ENCODE data around the gene TTC21A. TPM values are rescaled to one million over a fixed set of nuclear protein-coding genes. Genes with fewer than 3 reads are reported as not detected.

Gene TTC21A
- total and polyA plus RNA-seq, 2 experiments from 2014 or later: 1.8 to 2.0 TPM

- H3K9me3 Mint-ChIP-seq: no peaks in the 10 kb centered on the region
- Histone ChIP-seq H3K4me2 (no peak overlapping the region), H3K27me3 (ENCODE audit: insufficient read depth) (no peaks in the 10 kb centered on the region), H3K4me3 (no peak overlapping the region), H3K4me1 (ENCODE audit: insufficient read depth) (no peaks in the 10 kb centered on the region), H3K27ac (ENCODE audit: low read depth) (no peak overlapping the region), H3K79me2 (replicated peaks; ENCODE audit: insufficient read depth) (no peaks in the 10 kb centered on the region), H3F3A (replicated peaks; ENCODE audit: low read depth) (no peaks in the 10 kb centered on the region), H3K9me2 (ENCODE audit: insufficient read depth) (no peaks in the 10 kb centered on the region), H3K36me3 (ENCODE audit: insufficient read depth) (no peaks in the 10 kb centered on the region), H2AFZ (no peak overlapping the region), H4K20me1 (replicated peaks; ENCODE audit: insufficient read depth) (no peaks in the 10 kb centered on the region)
- no peak overlapping the region for H3K27ac Mint-ChIP-seq
- no peak for DNase-seq (ENCODE audit: low spot score)
- H3K4me1 Mint-ChIP-seq: peaks cover 6% of the 10 kb centered on the region; the same call in 2 of the 3 replicates
- no peak overlapping the region for H3K4me3 Mint-ChIP-seq
- peaks cover 6% of the 10 kb centered on the region for H3K27me3 Mint-ChIP-seq (ENCODE audit: insufficient read depth, low read depth, poor library complexity)
- no peak for ATAC-seq
- H3K36me3 Mint-ChIP-seq (ENCODE audit: low read depth): no peaks in the 10 kb centered on the region; the same call in 2 of the 3 replicates
- TF ChIP-seq NANOG (IDR thresholded peaks at IDR 0.05; ENCODE audit: borderline replicate concordance): no peak
- TF ChIP-seq, protein P1, sequence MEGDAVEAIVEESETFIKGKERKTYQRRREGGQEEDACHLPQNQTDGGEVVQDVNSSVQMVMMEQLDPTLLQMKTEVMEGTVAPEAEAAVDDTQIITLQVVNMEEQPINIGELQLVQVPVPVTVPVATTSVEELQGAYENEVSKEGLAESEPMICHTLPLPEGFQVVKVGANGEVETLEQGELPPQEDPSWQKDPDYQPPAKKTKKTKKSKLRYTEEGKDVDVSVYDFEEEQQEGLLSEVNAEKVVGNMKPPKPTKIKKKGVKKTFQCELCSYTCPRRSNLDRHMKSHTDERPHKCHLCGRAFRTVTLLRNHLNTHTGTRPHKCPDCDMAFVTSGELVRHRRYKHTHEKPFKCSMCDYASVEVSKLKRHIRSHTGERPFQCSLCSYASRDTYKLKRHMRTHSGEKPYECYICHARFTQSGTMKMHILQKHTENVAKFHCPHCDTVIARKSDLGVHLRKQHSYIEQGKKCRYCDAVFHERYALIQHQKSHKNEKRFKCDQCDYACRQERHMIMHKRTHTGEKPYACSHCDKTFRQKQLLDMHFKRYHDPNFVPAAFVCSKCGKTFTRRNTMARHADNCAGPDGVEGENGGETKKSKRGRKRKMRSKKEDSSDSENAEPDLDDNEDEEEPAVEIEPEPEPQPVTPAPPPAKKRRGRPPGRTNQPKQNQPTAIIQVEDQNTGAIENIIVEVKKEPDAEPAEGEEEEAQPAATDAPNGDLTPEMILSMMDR (conservative IDR thresholded peaks at IDR 0.05; ENCODE audit: low read depth in 2 of 2): no peak
- TF ChIP-seq EZH2phosphoT487 (IDR thresholded peaks at IDR 0.05; ENCODE audit: unreplicated experiment): no peak
- TF ChIP-seq, protein P2, sequence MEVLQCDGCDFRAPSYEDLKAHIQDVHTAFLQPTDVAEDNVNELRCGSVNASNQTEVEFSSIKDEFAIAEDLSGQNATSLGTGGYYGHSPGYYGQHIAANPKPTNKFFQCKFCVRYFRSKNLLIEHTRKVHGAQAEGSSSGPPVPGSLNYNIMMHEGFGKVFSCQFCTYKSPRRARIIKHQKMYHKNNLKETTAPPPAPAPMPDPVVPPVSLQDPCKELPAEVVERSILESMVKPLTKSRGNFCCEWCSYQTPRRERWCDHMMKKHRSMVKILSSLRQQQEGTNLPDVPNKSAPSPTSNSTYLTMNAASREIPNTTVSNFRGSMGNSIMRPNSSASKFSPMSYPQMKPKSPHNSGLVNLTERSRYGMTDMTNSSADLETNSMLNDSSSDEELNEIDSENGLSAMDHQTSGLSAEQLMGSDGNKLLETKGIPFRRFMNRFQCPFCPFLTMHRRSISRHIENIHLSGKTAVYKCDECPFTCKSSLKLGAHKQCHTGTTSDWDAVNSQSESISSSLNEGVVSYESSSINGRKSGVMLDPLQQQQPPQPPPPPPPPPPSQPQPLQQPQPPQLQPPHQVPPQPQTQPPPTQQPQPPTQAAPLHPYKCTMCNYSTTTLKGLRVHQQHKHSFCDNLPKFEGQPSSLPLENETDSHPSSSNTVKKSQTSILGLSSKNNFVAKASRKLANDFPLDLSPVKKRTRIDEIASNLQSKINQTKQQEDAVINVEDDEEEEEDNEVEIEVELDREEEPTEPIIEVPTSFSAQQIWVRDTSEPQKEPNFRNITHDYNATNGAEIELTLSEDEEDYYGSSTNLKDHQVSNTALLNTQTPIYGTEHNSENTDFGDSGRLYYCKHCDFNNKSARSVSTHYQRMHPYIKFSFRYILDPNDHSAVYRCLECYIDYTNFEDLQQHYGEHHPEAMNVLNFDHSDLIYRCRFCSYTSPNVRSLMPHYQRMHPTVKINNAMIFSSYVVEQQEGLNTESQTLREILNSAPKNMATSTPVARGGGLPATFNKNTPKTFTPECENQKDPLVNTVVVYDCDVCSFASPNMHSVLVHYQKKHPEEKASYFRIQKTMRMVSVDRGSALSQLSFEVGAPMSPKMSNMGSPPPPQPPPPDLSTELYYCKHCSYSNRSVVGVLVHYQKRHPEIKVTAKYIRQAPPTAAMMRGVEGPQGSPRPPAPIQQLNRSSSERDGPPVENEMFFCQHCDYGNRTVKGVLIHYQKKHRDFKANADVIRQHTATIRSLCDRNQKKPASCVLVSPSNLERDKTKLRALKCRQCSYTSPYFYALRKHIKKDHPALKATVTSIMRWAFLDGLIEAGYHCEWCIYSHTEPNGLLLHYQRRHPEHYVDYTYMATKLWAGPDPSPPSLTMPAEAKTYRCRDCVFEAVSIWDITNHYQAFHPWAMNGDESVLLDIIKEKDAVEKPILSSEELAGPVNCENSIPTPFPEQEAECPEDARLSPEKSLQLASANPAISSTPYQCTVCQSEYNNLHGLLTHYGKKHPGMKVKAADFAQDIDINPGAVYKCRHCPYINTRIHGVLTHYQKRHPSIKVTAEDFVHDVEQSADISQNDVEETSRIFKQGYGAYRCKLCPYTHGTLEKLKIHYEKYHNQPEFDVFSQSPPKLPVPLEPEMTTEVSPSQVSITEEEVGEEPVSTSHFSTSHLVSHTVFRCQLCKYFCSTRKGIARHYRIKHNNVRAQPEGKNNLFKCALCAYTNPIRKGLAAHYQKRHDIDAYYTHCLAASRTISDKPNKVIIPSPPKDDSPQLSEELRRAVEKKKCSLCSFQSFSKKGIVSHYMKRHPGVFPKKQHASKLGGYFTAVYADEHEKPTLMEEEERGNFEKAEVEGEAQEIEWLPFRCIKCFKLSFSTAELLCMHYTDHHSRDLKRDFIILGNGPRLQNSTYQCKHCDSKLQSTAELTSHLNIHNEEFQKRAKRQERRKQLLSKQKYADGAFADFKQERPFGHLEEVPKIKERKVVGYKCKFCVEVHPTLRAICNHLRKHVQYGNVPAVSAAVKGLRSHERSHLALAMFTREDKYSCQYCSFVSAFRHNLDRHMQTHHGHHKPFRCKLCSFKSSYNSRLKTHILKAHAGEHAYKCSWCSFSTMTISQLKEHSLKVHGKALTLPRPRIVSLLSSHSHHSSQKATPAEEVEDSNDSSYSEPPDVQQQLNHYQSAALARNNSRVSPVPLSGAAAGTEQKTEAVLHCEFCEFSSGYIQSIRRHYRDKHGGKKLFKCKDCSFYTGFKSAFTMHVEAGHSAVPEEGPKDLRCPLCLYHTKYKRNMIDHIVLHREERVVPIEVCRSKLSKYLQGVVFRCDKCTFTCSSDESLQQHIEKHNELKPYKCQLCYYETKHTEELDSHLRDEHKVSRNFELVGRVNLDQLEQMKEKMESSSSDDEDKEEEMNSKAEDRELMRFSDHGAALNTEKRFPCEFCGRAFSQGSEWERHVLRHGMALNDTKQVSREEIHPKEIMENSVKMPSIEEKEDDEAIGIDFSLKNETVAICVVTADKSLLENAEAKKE (CRISPR knock-in tag; IDR thresholded peaks at IDR 0.05): no peak
- TF ChIP-seq ZNF331 (CRISPR knock-in tag; IDR thresholded peaks at IDR 0.05; ENCODE audit: low read depth): no peak
- TF ChIP-seq POLR2AphosphoS5 (IDR thresholded peaks at IDR 0.05; ENCODE audit: low read depth): no peak
Observed at GRCh38 chr3:39125841-39126500, 18.5 kb downstream of the TTC21A start.

Measured in GM23338 (cell line).